Subcutaneous abdominal adipose tissue (tissue), 5 donors: ENCODE results near the gene DNAH2.
"Not testable (repeated sequence)": the region's sequence is repeated elsewhere in the genome, so short reads cannot be mapped to it uniquely, and the experiment has no call there.

ENCODE experiments used
- H3K27ac ChIP-seq: one replicate; pipeline ENCODE4 v1.7.0; 2013; ENCODE audit warnings: low read depth, mild to moderate bottlenecking, inconsistent platforms, low read length, moderate library complexity
- H3K27me3 ChIP-seq, 5 donors: one replicate each; pipeline ENCODE4 v1.7.0; 2013; ENCODE audit warnings: low read length in 5 of 5, inconsistent platforms in 1 of 5; ENCODE audit not compliant: control insufficient read depth in 5 of 5, insufficient read depth in 4 of 5
- H3K36me3 ChIP-seq, 5 donors: one replicate each; pipeline ENCODE4 v1.7.0; 2013; ENCODE audit warnings: low read length in 5 of 5; ENCODE audit not compliant: control insufficient read depth in 5 of 5, insufficient read depth in 5 of 5
- H3K4me1 ChIP-seq, 5 donors: one replicate each; pipeline ENCODE4 v1.7.0; 2013; ENCODE audit warnings: low read length in 5 of 5, mild to moderate bottlenecking in 3 of 5, moderate library complexity in 1 of 5; ENCODE audit not compliant: control insufficient read depth in 5 of 5, insufficient read depth in 5 of 5
- H3K4me3 ChIP-seq, 5 donors: one replicate each; pipeline ENCODE4 v1.7.0; 2013; ENCODE audit warnings: low read length in 5 of 5, low read depth in 1 of 5
- H3K9ac ChIP-seq, 5 donors: one replicate each; pipeline ENCODE4 v1.7.0; 2013; ENCODE audit warnings: low read length in 5 of 5, mild to moderate bottlenecking in 4 of 5, moderate library complexity in 3 of 5
- H3K9me3 ChIP-seq, 5 donors: one replicate each; pipeline ENCODE4 v1.7.0; 2013; ENCODE audit warnings: low read length in 5 of 5; ENCODE audit not compliant: control insufficient read depth in 5 of 5
- donor health status: healthy.
- donor health status: healthy.
- donor health status: healthy.
- donor health status: healthy.
- donor health status: healthy.

The DNAH2 gene

DNA sequence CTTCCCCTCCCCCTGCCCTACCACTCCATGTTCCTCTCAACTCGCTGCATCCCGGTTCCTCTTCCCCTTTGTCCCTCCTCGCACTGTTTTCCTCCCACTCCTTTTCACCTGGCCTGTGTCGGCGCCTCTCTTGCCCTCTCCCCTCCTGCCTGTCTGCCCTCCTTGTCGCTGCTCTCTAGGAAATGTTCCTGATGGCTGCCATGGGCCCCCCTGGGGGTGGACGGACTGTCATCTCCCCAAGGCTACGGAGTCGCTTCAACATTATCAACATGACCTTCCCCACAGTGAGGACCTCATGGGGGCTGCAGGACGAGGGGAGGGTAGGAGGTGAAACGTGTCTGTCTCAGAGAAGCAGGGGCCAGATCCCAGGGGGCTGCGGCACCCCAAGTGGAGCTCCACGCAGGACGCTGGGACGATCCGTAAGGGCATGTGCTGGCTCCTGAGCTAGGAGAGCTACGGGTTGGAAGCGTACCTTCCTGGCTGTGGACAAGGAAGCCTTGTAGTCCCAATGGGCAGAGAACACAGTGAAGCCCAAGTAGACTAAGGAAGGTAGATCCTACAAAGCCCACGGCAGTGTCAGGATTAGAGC lies 76.6 kb downstream of the DNAH2 start:
- H3K36me3 ChIP-seq, result no peaks in the 10 kb centered on the region
- no peaks in the 10 kb centered on the region for H3K4me1 ChIP-seq
- H3K4me3 ChIP-seq, result no peak overlapping the region
- H3K9ac ChIP-seq, result no peak overlapping the region
- H3K9me3 ChIP-seq, result no peaks in the 10 kb centered on the region
- H3K27ac ChIP-seq, result no peak overlapping the region
- peaks cover 4 to 18% (median 7%) of the 10 kb centered on the region in 5 donors for H3K27me3 ChIP-seq

DNA sequence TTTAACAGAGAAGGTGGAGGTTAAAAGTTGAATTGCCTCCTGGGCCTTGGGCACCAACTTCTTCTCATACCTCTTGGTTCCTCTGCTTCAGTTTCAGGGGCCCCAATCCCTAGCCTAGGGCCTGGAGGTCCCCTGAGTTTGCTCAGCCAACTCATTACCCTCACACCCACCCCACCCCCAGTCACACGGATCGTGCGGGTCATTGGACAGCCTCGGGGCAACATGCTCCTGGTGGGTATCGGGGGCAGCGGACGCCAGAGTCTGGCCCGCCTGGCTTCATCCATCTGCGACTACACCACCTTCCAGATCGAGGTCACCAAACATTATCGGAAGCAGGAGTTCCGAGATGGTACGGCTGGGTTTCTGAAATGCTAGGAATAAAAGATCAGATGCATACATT lies 80.4 kb downstream of the DNAH2 start:
- H3K9ac ChIP-seq, result no peak overlapping the region
- H3K36me3 ChIP-seq, result no peaks in the 10 kb centered on the region
- no peak overlapping the region for H3K27ac ChIP-seq

DNA sequence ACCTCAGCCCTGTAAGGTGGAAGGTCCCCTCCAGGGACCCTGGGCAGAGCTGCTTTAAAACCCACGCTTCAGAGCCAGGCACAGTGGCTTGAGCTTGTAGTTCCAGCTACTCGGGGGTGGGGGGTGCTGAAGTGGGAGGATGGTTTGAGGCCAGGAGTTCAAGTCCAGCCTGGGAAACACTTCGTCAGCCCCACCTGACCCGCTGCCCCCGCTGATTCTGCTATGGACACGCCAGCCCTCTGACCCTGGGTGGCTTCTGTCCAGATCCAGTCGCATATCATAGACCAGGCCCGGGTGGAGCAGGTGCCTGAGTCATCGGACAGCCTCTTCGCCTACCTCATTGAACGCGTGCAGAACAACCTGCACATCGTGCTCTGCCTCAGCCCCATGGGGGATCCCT lies 81.3 kb downstream of the DNAH2 start:
- H3K4me3 ChIP-seq, result no peak overlapping the region
- H3K9me3 ChIP-seq, result no peaks in the 10 kb centered on the region
- H3K4me1 ChIP-seq, result peaks cover 0 to 4% (median 3%) of the 10 kb centered on the region in 5 donors
- H3K36me3 ChIP-seq, result no peaks in the 10 kb centered on the region
- peaks cover 4 to 18% (median 8%) of the 10 kb centered on the region in 5 donors for H3K27me3 ChIP-seq
- no peak overlapping the region for H3K9ac ChIP-seq
- no peak overlapping the region for H3K27ac ChIP-seq

More for the DNA sequence above, 80.4 kb downstream of the DNAH2 start:
- H3K27me3 ChIP-seq, result peaks cover 4 to 18% (median 8%) of the 10 kb centered on the region in 5 donors
- no peak overlapping the region for H3K4me3 ChIP-seq
- H3K9me3 ChIP-seq, result no peaks in the 10 kb centered on the region
- H3K4me1 ChIP-seq, result no peaks in the 10 kb centered on the region

DNA sequence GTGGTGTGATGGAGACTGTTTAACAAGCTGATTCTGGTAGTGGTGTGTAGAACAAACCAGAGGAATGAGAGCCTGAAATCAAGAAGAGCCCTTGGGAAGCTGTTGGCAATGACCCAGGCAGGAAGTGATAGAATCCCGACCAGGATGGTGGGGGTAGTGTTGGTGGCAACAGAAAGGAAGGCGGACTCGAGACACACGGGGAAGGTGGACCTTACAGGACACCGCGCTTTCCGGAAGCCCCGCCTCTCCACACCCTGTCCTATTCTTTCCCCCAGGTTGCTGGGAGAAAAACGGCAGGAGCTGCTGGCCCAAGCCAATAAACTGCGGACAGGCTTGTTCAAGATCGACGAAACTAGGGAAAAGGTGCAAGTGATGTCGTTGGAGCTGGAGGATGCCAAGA lies 86.4 kb downstream of the DNAH2 start:
- peaks cover 2 to 9% (median 8%) of the 10 kb centered on the region in 5 donors for H3K4me1 ChIP-seq
- H3K27me3 ChIP-seq, result peaks cover 0 to 5% (median 2%) of the 10 kb centered on the region in 5 donors
- no peak overlapping the region for H3K27ac ChIP-seq
- peak overlapping the region; percentile 23 to 66 (median 56) for H3K4me3 ChIP-seq
- H3K9ac ChIP-seq, result peak overlapping the region in 2 of 5 donors; percentile 21 to 76
- H3K9me3 ChIP-seq, result no peaks in the 10 kb centered on the region
- H3K36me3 ChIP-seq, result no peaks in the 10 kb centered on the region

DNA sequence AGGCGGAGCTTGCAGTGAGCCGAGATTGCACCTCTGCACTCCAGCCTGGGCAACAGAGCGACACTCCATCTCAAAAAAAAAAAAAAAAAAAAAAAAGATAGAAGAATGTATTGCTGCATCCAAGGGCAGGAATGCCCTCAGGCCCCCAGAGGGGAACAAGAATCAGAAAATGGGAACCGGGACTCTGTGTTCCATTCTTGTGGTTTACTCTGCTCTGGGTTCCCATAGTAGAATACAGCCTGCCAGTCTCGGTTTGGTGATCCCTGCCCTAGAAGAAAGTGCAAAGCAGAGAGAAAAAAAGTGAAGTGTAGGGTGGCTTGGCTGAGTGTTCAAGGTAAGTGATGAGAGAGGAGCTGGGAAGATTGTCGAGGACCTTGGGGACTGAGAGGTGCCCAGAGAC lies 89.0 kb downstream of the DNAH2 start:
- Histone ChIP-seq H3K9me3 (no peaks in the 10 kb centered on the region), H3K9ac (no peak overlapping the region), H3K27ac (no peak overlapping the region), H3K4me1 (peaks cover 2 to 9% (median 8%) of the 10 kb centered on the region in 5 donors), H3K36me3 (no peaks in the 10 kb centered on the region), H3K27me3 (peaks cover 0 to 3% (median 0%) of the 10 kb centered on the region in 5 donors), H3K4me3 (no peak overlapping the region)

DNA sequence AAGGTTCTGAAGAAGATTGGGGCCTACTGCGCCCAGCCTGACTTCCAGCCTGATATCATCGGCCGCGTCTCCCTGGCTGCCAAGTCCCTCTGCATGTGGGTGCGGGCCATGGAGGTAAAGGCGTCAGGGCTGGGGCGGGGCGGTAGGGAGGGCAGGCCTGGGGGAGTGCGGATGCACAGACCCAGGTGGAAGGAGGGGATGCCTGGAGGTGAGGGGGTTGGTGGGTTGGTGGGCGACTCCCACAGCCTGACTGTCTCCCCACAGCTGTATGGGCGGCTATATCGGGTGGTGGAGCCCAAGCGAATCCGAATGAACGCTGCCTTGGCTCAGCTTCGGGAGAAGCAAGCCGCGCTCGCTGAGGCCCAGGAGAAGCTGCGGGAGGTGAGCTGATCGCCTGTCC lies 89.7 kb downstream of the DNAH2 start:
- no peaks in the 10 kb centered on the region for H3K27me3 ChIP-seq
- H3K9me3 ChIP-seq, result no peaks in the 10 kb centered on the region
- no peaks in the 10 kb centered on the region for H3K36me3 ChIP-seq
- no peak overlapping the region for H3K9ac ChIP-seq
- no peak overlapping the region for H3K4me3 ChIP-seq
- no peak overlapping the region for H3K27ac ChIP-seq
- H3K4me1 ChIP-seq, result peaks cover 2 to 9% (median 8%) of the 10 kb centered on the region in 5 donors

DNA sequence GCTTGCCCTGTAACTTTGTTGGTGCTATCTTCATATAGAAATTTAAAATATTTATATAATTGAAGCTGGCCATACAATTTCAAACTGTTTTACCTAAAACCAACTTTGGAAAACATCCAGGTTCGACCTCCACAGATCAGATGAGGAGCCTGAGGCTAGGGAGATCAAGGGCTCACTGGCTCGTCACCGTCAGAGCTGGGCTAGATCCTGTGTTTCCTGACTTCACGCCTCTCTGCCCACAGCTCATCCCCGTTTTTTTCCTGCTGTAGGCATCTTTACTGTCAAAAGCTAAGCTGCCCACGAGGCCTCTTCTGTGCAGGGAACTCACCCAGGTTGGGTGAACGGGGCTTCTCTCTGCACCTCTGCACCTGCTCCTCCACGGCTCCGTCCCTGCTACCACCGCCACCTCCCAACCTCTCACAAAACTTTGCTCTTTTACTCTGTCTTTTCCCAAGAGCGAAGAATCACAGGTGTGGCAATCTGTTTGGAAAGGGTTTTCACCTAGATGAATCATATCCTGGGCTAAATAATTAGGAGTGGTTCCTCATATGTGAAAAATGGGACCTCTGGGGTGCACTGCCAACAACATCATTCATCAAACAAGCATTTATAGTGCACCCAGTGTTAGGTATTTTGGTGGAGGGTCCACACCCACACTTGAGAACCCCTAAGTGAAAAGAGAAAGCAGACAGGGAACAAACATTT lies 91.7 kb downstream of the DNAH2 start:
- Histone ChIP-seq H3K9ac (no peak overlapping the region), H3K4me3 (no peak overlapping the region), H3K27ac (no peak overlapping the region), H3K4me1 (peaks cover 0 to 1% (median under 1%) of the 10 kb centered on the region in 5 donors), H3K9me3 (no peaks in the 10 kb centered on the region), H3K36me3 (no peaks in the 10 kb centered on the region), H3K27me3 (no peaks in the 10 kb centered on the region)

DNA sequence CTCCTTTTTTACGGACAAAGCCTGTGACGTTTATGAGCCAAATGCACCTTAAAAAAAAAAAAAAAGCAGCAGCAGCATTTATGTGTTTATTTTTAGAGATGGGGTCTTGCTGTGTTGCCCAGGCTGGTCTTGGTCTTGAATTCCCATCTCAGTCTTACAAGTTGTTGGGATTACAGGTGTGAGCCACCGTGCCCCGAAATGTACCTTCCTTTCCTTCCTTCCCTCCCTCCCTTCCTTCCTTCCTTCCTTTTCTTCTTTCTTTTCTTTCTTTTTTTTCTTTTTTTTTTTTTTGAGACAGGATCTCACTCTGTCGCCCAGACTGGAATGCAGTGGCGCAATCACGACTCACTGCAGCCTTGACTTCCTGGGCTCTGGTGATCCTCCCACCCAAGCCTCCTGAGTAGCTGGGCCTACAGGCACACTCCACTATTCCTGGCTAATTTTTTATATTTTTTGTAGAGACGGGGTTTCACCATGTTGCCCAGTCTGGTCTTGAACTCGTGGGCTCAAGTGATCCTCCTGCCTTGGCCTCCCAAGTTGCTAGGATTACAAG lies 92.3 kb downstream of the DNAH2 start:
- H3K4me1 ChIP-seq, H3K36me3 ChIP-seq, H3K27ac ChIP-seq, H3K9me3 ChIP-seq, H3K4me3 ChIP-seq, H3K27me3 ChIP-seq, H3K9ac ChIP-seq: not testable (repeated sequence)

DNA sequence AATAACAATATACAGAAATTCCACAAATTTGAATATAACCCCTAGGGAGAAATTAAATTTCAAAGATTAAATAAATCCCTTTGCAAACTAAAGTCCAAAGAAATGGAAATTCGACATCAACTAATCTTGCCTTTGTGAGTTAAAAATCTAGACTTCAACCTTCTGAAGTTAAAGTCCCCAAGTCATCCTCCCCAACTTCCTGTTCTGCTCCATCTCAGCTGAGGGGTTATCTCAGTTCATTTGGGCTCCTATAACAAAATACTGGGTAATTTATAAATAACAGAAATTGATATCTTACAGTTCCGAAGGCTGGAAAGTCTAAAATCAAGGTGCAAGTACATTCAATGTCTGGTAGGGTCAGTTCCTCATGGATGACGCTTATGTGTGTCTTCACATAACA lies 93.7 kb downstream of the DNAH2 start:
- H3K9ac ChIP-seq, result no peak overlapping the region

DNA sequence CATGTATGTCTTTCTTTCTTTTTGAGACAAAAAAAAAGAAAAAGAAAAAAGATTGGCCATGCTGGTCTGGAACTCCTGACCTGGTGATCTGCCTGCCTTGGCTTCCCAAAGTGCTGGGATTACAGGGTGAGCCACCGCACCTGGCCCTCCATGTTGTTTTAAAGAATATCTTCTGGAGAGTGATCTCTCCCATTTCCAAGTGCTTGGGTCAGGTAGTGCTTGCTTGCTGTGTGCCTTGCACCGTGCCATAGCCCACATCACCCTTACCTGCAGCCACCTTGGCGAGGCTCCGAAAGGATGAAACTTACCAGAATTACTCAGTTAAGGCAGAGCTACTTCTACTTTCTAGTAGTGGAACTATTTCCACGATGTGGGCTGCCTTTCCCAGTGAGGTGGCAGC lies 97.4 kb downstream of the DNAH2 start:
- Histone ChIP-seq H3K27me3 (peaks cover 0 to 13% (median 3%) of the 10 kb centered on the region in 5 donors), H3K4me3 (no peak overlapping the region), H3K9ac (no peak overlapping the region)

More for the DNA sequence above, 93.7 kb downstream of the DNAH2 start:
- H3K9me3 ChIP-seq, result no peaks in the 10 kb centered on the region
- H3K27ac ChIP-seq, result no peak overlapping the region
- no peaks in the 10 kb centered on the region for H3K27me3 ChIP-seq
- no peaks in the 10 kb centered on the region for H3K36me3 ChIP-seq
- no peaks in the 10 kb centered on the region for H3K4me1 ChIP-seq
- no peak overlapping the region for H3K4me3 ChIP-seq

More for the DNA sequence above, 97.4 kb downstream of the DNAH2 start:
- no peak overlapping the region for H3K27ac ChIP-seq
- H3K4me1 ChIP-seq, result no peaks in the 10 kb centered on the region
- no peaks in the 10 kb centered on the region for H3K36me3 ChIP-seq
- no peaks in the 10 kb centered on the region for H3K9me3 ChIP-seq
